Measurements from ENCODE around the gene GPRC5D.

DNA sequence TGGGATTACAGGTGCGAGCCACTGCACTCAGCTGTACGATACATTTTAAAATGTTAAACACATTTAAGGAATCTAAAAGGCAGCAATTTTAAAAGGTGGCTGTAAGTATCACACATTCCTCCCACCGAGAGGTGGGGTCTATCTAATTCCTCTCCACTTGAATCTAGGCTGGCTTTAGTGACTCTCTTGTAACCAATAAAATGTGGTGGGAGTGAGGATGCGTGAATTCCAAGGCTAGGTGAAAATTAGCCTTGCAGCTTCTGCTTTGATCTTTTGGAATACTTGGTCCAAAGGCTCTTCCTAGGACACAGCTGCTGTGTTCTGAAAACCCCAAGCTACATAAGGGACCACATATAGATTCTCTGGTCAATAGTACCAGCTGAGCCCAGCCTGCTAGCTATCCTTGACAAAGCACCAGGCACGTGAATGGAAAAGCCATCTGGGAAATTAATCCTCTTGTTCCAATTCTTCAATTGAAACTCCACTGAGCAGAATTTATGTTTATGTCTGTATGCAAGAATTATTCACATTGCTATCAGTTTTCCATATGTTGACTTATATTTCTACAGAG, 8.8 kb upstream of the GPRC5D start:
- TF ChIP-seq, protein P1, sequence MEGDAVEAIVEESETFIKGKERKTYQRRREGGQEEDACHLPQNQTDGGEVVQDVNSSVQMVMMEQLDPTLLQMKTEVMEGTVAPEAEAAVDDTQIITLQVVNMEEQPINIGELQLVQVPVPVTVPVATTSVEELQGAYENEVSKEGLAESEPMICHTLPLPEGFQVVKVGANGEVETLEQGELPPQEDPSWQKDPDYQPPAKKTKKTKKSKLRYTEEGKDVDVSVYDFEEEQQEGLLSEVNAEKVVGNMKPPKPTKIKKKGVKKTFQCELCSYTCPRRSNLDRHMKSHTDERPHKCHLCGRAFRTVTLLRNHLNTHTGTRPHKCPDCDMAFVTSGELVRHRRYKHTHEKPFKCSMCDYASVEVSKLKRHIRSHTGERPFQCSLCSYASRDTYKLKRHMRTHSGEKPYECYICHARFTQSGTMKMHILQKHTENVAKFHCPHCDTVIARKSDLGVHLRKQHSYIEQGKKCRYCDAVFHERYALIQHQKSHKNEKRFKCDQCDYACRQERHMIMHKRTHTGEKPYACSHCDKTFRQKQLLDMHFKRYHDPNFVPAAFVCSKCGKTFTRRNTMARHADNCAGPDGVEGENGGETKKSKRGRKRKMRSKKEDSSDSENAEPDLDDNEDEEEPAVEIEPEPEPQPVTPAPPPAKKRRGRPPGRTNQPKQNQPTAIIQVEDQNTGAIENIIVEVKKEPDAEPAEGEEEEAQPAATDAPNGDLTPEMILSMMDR (IDR thresholded peaks at IDR 0.05), result no peak
- TF ChIP-seq POLR2A (IDR thresholded peaks at IDR 0.05), result no peak

Measured in Peyer's patch (tissue), 4 donors.